ENCODE measurements around the gene KRT76. TPM values are rescaled to one million over a fixed set of nuclear protein-coding genes. Genes with fewer than 3 reads are reported as not detected.

KRT76 gene
- total RNA-seq, 1 donor from 2014 or later = not detected

DNA sequence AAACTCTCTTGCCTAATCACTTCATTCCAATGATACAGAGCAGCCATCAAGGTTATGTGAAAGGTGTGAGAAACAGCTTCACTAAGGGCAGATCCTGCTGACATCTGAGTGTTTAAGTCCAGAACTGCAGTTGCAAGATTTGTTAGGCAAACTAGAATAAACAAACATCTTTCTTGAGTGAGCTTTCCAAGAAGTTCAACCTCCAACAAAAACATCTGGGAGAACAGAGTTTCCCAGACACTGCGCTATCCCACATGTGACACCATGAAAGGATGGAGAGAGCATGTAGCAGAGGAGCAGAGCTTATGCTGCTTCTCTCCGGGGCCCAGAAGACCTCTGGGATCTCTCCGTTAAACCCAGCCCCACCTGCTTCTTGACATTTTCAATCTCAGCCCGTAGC is 5.6 kb downstream of the KRT76 start:
- intact Hi-C loops (cut with micrococcal nuclease) = no loop called here
- DNase-seq = no peak
- no peak overlapping the region for H3K4me3 ChIP-seq
- no peak for TF ChIP-seq CTCF (IDR thresholded peaks at IDR 0.05; ENCODE audit: borderline replicate concordance)
- no peaks in the 10 kb centered on the region for H3K36me3 ChIP-seq
- H3K4me1 ChIP-seq = no peaks in the 10 kb centered on the region
- H3K9me3 ChIP-seq (replicated peaks) = no peaks in the 10 kb centered on the region
- peaks cover 75% of the 10 kb centered on the region for H3K27me3 ChIP-seq (ENCODE audit: low read depth)
- no peak overlapping the region for H3K27ac ChIP-seq (replicated peaks)

DNA sequence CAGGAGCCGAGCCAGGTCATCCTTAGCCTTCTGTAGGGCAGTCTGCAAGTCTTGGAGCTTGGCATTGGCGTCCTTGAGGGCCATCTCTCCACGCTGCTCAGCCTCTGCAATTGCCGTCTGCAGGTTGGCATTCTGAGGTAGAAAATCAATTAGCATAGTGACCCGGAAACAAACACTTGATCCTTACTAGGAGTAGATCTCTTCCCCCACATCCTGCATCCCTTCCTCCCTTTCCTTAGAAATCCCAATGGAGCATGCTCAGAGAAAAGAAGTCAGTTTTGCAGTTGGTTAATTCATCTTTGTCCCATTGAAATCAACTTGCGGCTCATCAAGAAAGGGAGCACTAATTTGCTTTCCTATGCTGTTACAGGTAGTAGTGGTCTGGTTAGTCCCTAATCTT is 6.1 kb downstream of the KRT76 start:
- Histone ChIP-seq H3K4me1 (no peaks in the 10 kb centered on the region), H3K27me3 (ENCODE audit: low read depth) (peaks cover 73% of the 10 kb centered on the region), H3K9me3 (replicated peaks) (no peaks in the 10 kb centered on the region), H3K36me3 (no peaks in the 10 kb centered on the region), H3K4me3 (no peak overlapping the region), H3K27ac (replicated peaks) (no peak overlapping the region)
- intact Hi-C loops (cut with micrococcal nuclease) = no loop called here
- TF ChIP-seq CTCF (IDR thresholded peaks at IDR 0.05; ENCODE audit: borderline replicate concordance) = no peak
- no peak for DNase-seq

DNA sequence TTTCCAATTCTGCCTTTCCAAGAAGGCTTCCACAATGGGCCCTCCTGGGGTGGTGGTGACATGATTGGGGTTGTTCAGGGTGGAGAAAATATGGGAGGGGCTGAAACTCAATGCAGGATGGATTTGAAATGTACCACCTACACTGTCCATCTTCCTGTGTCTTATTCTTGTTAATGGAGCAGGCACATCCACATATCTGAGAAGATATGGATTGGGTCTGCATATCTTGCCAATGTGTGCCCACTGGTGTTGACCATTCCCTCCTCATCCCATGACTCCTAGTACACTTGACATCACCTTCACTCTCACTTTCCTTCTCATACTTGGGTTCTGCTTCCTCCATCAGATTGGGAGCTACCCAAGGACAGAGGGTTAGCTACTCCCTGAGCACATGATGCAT is 7.2 kb downstream of the KRT76 start:
- intact Hi-C loops (cut with micrococcal nuclease) = no loop called here
- Histone ChIP-seq H3K4me1 (no peaks in the 10 kb centered on the region), H3K36me3 (no peaks in the 10 kb centered on the region), H3K27me3 (ENCODE audit: low read depth) (peaks cover 66% of the 10 kb centered on the region), H3K4me3 (no peak overlapping the region), H3K9me3 (replicated peaks) (no peaks in the 10 kb centered on the region), H3K27ac (replicated peaks) (no peak overlapping the region)
- no peak for DNase-seq
- no peak for TF ChIP-seq CTCF (IDR thresholded peaks at IDR 0.05; ENCODE audit: borderline replicate concordance)

DNA sequence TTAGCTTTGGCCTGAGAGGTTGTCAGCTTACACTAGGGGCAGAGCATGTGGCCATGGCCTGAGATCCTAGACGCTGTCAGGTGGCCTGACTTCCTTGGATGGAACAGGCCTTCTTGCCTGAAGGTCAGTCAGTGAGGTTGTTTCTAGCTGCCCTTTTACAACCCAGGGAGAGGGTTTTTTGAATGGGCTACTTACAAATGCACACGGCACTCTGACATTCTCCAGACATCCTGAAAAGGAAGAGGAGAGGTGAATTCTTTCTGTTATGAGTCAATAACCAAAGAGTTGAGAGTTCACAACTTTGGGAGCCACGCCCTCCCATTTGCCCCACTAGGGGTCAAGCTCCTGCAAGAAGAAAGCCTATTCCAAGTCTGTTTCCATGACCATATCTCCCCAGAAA is 7.8 kb downstream of the KRT76 start:
- H3K9me3 ChIP-seq (replicated peaks) = no peaks in the 10 kb centered on the region
- no peak overlapping the region for H3K4me3 ChIP-seq
- no peak for DNase-seq

DNA sequence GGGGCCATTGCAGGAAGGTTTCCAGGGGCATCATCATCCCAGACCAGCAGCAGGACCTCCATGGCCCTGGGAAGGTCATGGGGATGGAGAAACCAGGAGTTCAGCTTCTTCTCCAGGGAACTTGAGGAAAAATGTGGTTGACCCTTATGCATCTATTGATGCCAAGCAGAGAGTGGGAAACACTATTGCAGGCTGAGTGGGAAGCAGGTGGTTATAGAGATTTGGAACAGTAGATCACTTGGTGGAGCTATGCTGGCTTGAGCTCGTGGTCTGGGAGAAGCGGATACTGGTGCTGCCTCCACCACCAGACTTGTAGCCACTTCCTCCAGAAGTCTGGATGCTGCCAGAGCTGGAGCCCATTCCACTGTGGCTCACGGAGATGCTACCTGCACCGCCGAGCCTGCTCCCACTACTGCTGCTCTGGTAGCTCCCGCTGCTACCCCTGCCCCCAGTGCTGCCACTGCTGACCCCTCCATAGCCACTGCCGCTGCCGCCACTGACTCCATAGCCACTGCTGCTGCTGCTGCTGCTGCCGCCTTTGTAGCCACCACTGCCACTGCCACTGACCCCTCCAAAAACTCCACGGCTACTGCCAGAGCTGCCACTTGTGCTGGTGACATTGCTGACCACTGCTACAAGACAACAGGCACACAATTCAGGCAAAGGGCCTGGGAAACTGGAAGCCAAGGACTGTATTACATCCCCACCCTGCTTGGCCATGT is 8.5 kb downstream of the KRT76 start:
- DNase-seq = no peak
- Histone ChIP-seq H3K4me1 (no peaks in the 10 kb centered on the region), H3K4me3 (no peak overlapping the region), H3K9me3 (replicated peaks) (no peaks in the 10 kb centered on the region), H3K36me3 (no peaks in the 10 kb centered on the region), H3K27me3 (ENCODE audit: low read depth) (peaks cover 58% of the 10 kb centered on the region), H3K27ac (replicated peaks) (no peak overlapping the region)
- TF ChIP-seq CTCF (IDR thresholded peaks at IDR 0.05; ENCODE audit: borderline replicate concordance) = no peak
- intact Hi-C loops (cut with micrococcal nuclease) = no loop called here

More for the DNA sequence above, 7.8 kb downstream of the KRT76 start:
- TF ChIP-seq CTCF (IDR thresholded peaks at IDR 0.05; ENCODE audit: borderline replicate concordance) = no peak
- Histone ChIP-seq H3K36me3 (no peaks in the 10 kb centered on the region), H3K27ac (replicated peaks) (no peak overlapping the region), H3K27me3 (ENCODE audit: low read depth) (peaks cover 60% of the 10 kb centered on the region), H3K4me1 (no peaks in the 10 kb centered on the region)
- intact Hi-C loops (cut with micrococcal nuclease) = no loop called here

Measured in left ventricle myocardium inferior (tissue), 1 donor.